Gastroesophageal sphincter (tissue), 3 donors: Measurements from ENCODE around the gene P2RY13.

ENCODE experiments used
- POLR2A ChIP-seq, 2 donors: fragments of 450-650 bp; IDR thresholded peaks; one replicate each; pipeline ENCODE4 v1.6.1; 2017; ENCODE audit warnings: antibody characterized with exemption in 2 of 2, mild to moderate bottlenecking in 2 of 2, moderate library complexity in 1 of 2
- TF ChIP-seq, protein P1 (sequence below), 4 experiments: fragments of 200-600 bp in 2 of 4; fragments of 450-650 bp in 2 of 4; sonication (generic) in 1 of 4; IDR thresholded peaks; one replicate each; pipeline ENCODE4 v1.5.1; 2017 to 2019; ENCODE audit warnings: antibody characterized with exemption in 4 of 4, mild to moderate bottlenecking in 2 of 4, moderate library complexity in 2 of 4

DNA sequence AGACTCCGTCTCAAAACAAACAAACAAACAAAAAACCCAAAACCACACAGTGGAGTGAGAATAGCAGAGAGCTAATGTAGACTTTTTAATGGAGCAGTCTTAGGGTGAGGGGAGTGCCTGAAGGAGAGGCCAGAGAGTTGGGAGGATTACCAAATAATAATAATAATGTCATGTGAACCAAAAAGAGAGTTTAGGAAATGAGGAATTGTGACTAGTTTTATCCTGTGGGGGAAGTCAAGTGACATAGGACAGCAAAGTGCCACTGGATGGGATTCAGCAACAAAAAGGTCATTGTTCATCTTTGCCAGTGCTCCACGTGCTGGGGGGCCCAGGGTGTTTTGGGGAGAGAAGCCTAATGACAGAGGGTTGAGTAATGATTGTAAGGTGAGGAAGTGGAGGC lies 25.6 kb downstream of the P2RY13 start:
- TF ChIP-seq, protein P1, sequence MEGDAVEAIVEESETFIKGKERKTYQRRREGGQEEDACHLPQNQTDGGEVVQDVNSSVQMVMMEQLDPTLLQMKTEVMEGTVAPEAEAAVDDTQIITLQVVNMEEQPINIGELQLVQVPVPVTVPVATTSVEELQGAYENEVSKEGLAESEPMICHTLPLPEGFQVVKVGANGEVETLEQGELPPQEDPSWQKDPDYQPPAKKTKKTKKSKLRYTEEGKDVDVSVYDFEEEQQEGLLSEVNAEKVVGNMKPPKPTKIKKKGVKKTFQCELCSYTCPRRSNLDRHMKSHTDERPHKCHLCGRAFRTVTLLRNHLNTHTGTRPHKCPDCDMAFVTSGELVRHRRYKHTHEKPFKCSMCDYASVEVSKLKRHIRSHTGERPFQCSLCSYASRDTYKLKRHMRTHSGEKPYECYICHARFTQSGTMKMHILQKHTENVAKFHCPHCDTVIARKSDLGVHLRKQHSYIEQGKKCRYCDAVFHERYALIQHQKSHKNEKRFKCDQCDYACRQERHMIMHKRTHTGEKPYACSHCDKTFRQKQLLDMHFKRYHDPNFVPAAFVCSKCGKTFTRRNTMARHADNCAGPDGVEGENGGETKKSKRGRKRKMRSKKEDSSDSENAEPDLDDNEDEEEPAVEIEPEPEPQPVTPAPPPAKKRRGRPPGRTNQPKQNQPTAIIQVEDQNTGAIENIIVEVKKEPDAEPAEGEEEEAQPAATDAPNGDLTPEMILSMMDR (IDR thresholded peaks at IDR 0.05): no peak
- TF ChIP-seq POLR2A (IDR thresholded peaks at IDR 0.05): no peak
